Measurements from ENCODE around the gene CYTL1. TPM values are rescaled to one million over a fixed set of nuclear protein-coding genes. Genes with fewer than 3 reads are reported as not detected.

Gene CYTL1
- polyA plus RNA-seq, 1 donor (not counting 4 experiments of a cell fraction or from before 2014, with no cell fraction given): 0.30 TPM

GRCh38 chr4:5012958-5013357, 6.3 kb downstream of the CYTL1 start:
- dilution Hi-C loops (cut with MboI; ENCODE audit: extremely low pct_ligation_motif_present, low sequenced_read_pairs): no loop called here
- no peaks in the 10 kb centered on the region for H3K9me1 ChIP-seq (ENCODE audit: control insufficient read depth, extremely low read depth, insufficient read depth, low read length)
- no peaks in the 10 kb centered on the region for H3K79me2 ChIP-seq (ENCODE audit: control insufficient read depth, insufficient read depth, low read length)
- H3K4me2 ChIP-seq (ENCODE audit: control insufficient read depth, extremely low read depth, insufficient read depth, low read depth, low read length): no peak overlapping the region
- no peak overlapping the region for H3K4me3 ChIP-seq (ENCODE audit: control insufficient read depth in 2 of 3, extremely low read depth in 1 of 3, insufficient read depth in 2 of 3, low read depth in 1 of 3, low read length in 3 of 3)
- H3K36me3 ChIP-seq (ENCODE audit: control insufficient read depth in 2 of 2, extremely low read depth in 1 of 2, insufficient read depth in 2 of 2, low read length in 2 of 2): no peaks in the 10 kb centered on the region
- no peaks in the 10 kb centered on the region for H4K20me1 ChIP-seq (ENCODE audit: control insufficient read depth, extremely low read depth, insufficient read depth, low read length)
- DNase-seq (ENCODE audit: low read depth, low spot score) (no peak), FAIRE-seq (no peak)
- H3K4me1 ChIP-seq (ENCODE audit: control insufficient read depth, extremely low read depth, insufficient read depth, low read length): no peaks in the 10 kb centered on the region
- no peaks in the 10 kb centered on the region for H3K9me3 ChIP-seq (ENCODE audit: control insufficient read depth, low read depth, low read length)
- TF ChIP-seq CTCF (optimal IDR thresholded peaks at IDR 0.05 in 1 of 3, IDR thresholded peaks at IDR 0.05 in 1 of 3, conservative IDR thresholded peaks at IDR 0.05 in 1 of 3; ENCODE audit: extremely low read depth in 1 of 3, insufficient read depth in 2 of 3, low read length in 3 of 3) (no peak), EZH2 (IDR thresholded peaks at IDR 0.05; ENCODE audit: low read length) (no peak)
- no peak overlapping the region for H2AFZ ChIP-seq (ENCODE audit: control insufficient read depth, low read length)
- H3K27ac ChIP-seq (ENCODE audit: control insufficient read depth, insufficient read depth, low read length): no peak overlapping the region
- H3K27me3 ChIP-seq (ENCODE audit: control insufficient read depth, extremely low read depth, insufficient read depth, low read length): peaks cover 21% of the 10 kb centered on the region
- H3K9ac ChIP-seq (ENCODE audit: control insufficient read depth, extremely low read depth, insufficient read depth, low read length): no peak overlapping the region

GRCh38 chr4:5012244-5012898, 6.9 kb downstream of the CYTL1 start:
- H4K20me1 ChIP-seq (ENCODE audit: control insufficient read depth, extremely low read depth, insufficient read depth, low read length): no peaks in the 10 kb centered on the region
- H3K79me2 ChIP-seq (ENCODE audit: control insufficient read depth, insufficient read depth, low read length): no peaks in the 10 kb centered on the region
- no peak overlapping the region for H3K4me2 ChIP-seq (ENCODE audit: control insufficient read depth, extremely low read depth, insufficient read depth, low read depth, low read length)
- H3K4me3 ChIP-seq (ENCODE audit: control insufficient read depth in 2 of 3, extremely low read depth in 1 of 3, insufficient read depth in 2 of 3, low read depth in 1 of 3, low read length in 3 of 3): no peak overlapping the region
- H2AFZ ChIP-seq (ENCODE audit: control insufficient read depth, low read length): no peak overlapping the region
- H3K9me3 ChIP-seq (ENCODE audit: control insufficient read depth, low read depth, low read length): no peaks in the 10 kb centered on the region
- no peak overlapping the region for H3K9ac ChIP-seq (ENCODE audit: control insufficient read depth, extremely low read depth, insufficient read depth, low read length)
- FAIRE-seq (no peak), DNase-seq (ENCODE audit: low read depth, low spot score) (no peak)
- dilution Hi-C loops (cut with MboI; ENCODE audit: extremely low pct_ligation_motif_present, low sequenced_read_pairs): no loop called here
- H3K27ac ChIP-seq (ENCODE audit: control insufficient read depth, insufficient read depth, low read length): no peak overlapping the region
- peaks cover 21% of the 10 kb centered on the region for H3K27me3 ChIP-seq (ENCODE audit: control insufficient read depth, extremely low read depth, insufficient read depth, low read length)
- no peaks in the 10 kb centered on the region for H3K9me1 ChIP-seq (ENCODE audit: control insufficient read depth, extremely low read depth, insufficient read depth, low read length)
- H3K36me3 ChIP-seq (ENCODE audit: control insufficient read depth in 2 of 2, extremely low read depth in 1 of 2, insufficient read depth in 2 of 2, low read length in 2 of 2): no peaks in the 10 kb centered on the region
- TF ChIP-seq EZH2 (IDR thresholded peaks at IDR 0.05; ENCODE audit: low read length): no peak
- TF ChIP-seq CTCF (optimal IDR thresholded peaks at IDR 0.05 in 1 of 3, IDR thresholded peaks at IDR 0.05 in 1 of 3, conservative IDR thresholded peaks at IDR 0.05 in 1 of 3; ENCODE audit: extremely low read depth in 1 of 3, insufficient read depth in 2 of 3, low read length in 3 of 3): no peak
- H3K4me1 ChIP-seq (ENCODE audit: control insufficient read depth, extremely low read depth, insufficient read depth, low read length): no peaks in the 10 kb centered on the region
